ENCODE measurements around the gene TNFRSF6B. TPM values are rescaled to one million over a fixed set of nuclear protein-coding genes. Genes with fewer than 3 reads are reported as not detected.

TNFRSF6B gene
- total RNA-seq, 1 donor from 2014 or later = 817 TPM

GRCh38 chr20:63694584-63695423 is 1.6 kb upstream of the TNFRSF6B start:
- H3K4me3 ChIP-seq (ENCODE audit: low read depth, low read length) = no peak overlapping the region
- no peak for TF ChIP-seq CTCF (conservative IDR thresholded peaks at IDR 0.05; ENCODE audit: low read depth, low read length)
- no peak for DNase-seq (ENCODE audit: low read depth)

- peak overlapping the region; percentile 75 for H3K4me3 ChIP-seq (ENCODE audit: low read depth, low read length)
- DNase-seq (ENCODE audit: low read depth) = no peak
- no peak for TF ChIP-seq CTCF (conservative IDR thresholded peaks at IDR 0.05; ENCODE audit: low read depth, low read length)
These were observed 787 bp upstream of the TNFRSF6B start for GRCh38 chr20:63695424-63696305.

GRCh38 chr20:63696306-63696627 is 185 bp upstream of the TNFRSF6B start:
- no peak for TF ChIP-seq CTCF (conservative IDR thresholded peaks at IDR 0.05; ENCODE audit: low read depth, low read length)
- no peak for DNase-seq (ENCODE audit: low read depth)
- H3K4me3 ChIP-seq (ENCODE audit: low read depth, low read length) = peak overlapping the region; percentile 75

GRCh38 chr20:63697357-63697867 is 960 bp downstream of the TNFRSF6B start:
- DNase-seq (ENCODE audit: low read depth) = no peak
- H3K4me3 ChIP-seq (ENCODE audit: low read depth, low read length) = peak overlapping the region; percentile 75
- TF ChIP-seq CTCF (conservative IDR thresholded peaks at IDR 0.05; ENCODE audit: low read depth, low read length) = peak; percentile 19

- DNase-seq (ENCODE audit: low read depth) = no peak
- TF ChIP-seq CTCF (conservative IDR thresholded peaks at IDR 0.05; ENCODE audit: low read depth, low read length) = no peak
- peak overlapping the region; percentile 75 for H3K4me3 ChIP-seq (ENCODE audit: low read depth, low read length)
These were observed 1.6 kb downstream of the TNFRSF6B start for GRCh38 chr20:63697868-63698545.

- no peak for TF ChIP-seq CTCF (conservative IDR thresholded peaks at IDR 0.05; ENCODE audit: low read depth, low read length)
- no peak for DNase-seq (ENCODE audit: low read depth)
- H3K4me3 ChIP-seq (ENCODE audit: low read depth, low read length) = peak overlapping the region; percentile 75
These were observed 2.5 kb downstream of the TNFRSF6B start for GRCh38 chr20:63698739-63699465.

Data from epithelial cell of proximal tubule (primary cell).